Mesendoderm (in vitro differentiated cells): Measurements from ENCODE around the gene MYH14.

Experiments
- DNase-seq: peaks from one replicate; pipeline ENCODE4 v3.0.0; 2013
- H2AK5ac ChIP-seq: 2 replicates; pipeline ENCODE4 v1.6.1; 2013; ENCODE audit warnings: low read length, inconsistent platforms
- H2BK120ac ChIP-seq: 2 replicates; pipeline ENCODE4 v1.6.1; 2013; ENCODE audit warnings: low read depth, mild to moderate bottlenecking, low read length, moderate library complexity, mixed read lengths
- H2BK15ac ChIP-seq: replicated peaks from 2 replicates; pipeline ENCODE4 v1.6.1; 2013; ENCODE audit warnings: low read depth, mild to moderate bottlenecking, moderate library complexity
- H2BK5ac ChIP-seq: 2 replicates; pipeline ENCODE4 v1.6.1; 2013; ENCODE audit warnings: low read length, inconsistent platforms
- H3K18ac ChIP-seq: 2 replicates; pipeline ENCODE4 v1.6.1; 2013; ENCODE audit warnings: mild to moderate bottlenecking, low read length, mixed read lengths
- H3K23ac ChIP-seq: one replicate; pipeline ENCODE4 v1.6.1; 2013; ENCODE audit warnings: low read length
- H3K27ac ChIP-seq: 2 replicates; pipeline ENCODE4 v1.5.1; 2013; ENCODE audit warnings: low read depth, mild to moderate bottlenecking, inconsistent platforms, low read length, moderate library complexity
- H3K27me3 ChIP-seq: 2 replicates; pipeline ENCODE4 v1.6.1; 2013; ENCODE audit warnings: low read length, control low read depth, mild to moderate bottlenecking, inconsistent platforms; ENCODE audit not compliant: insufficient read depth, poor library complexity
- H3K36me3 ChIP-seq: 2 replicates; pipeline ENCODE4 v1.6.1; 2013; ENCODE audit warnings: low read length, inconsistent platforms; ENCODE audit not compliant: control insufficient read depth, insufficient read depth
- H3K4ac ChIP-seq: one replicate; pipeline ENCODE4 v1.6.1; 2013; ENCODE audit warnings: low read depth, mild to moderate bottlenecking, low read length, moderate library complexity
- H3K4me1 ChIP-seq: 2 replicates; pipeline ENCODE4 v1.6.1; 2013; ENCODE audit warnings: low read depth, low read length, inconsistent platforms; ENCODE audit not compliant: control insufficient read depth
- H3K4me2 ChIP-seq: 2 replicates; pipeline ENCODE4 v1.6.1; 2013; ENCODE audit warnings: low read length
- H3K4me3 ChIP-seq: 2 replicates; pipeline ENCODE4 v1.5.1; 2013; ENCODE audit warnings: mild to moderate bottlenecking, low read length
- H3K56ac ChIP-seq: one replicate; pipeline ENCODE4 v1.6.1; 2013; ENCODE audit warnings: low read length
- H3K79me1 ChIP-seq: 2 replicates; pipeline ENCODE4 v1.6.1; 2013; ENCODE audit warnings: low read length, inconsistent platforms
- H3K79me2 ChIP-seq: 2 replicates; pipeline ENCODE4 v1.6.1; 2013; ENCODE audit warnings: mild to moderate bottlenecking, low read length; ENCODE audit not compliant: control insufficient read depth, insufficient read depth
- H3K9ac ChIP-seq: 2 replicates; pipeline ENCODE4 v1.6.1; 2013; ENCODE audit warnings: low read length, inconsistent platforms
- H4K5ac ChIP-seq: one replicate; pipeline ENCODE4 v1.6.1; 2013; ENCODE audit warnings: low read length
- H4K8ac ChIP-seq: one replicate; pipeline ENCODE4 v1.6.1; 2013; ENCODE audit warnings: low read depth, mild to moderate bottlenecking, control low read depth, low read length, moderate library complexity
- WGBS: extraction: QIAGEN DNeasy Blood & Tissue Kit; methylation state at CpG from one replicate; pipeline ENCODE4 v1.1.7; 2013; ENCODE audit warnings: low lambda C conversion rate, missing lambda C conversion rate; ENCODE audit not compliant: insufficient coverage; ENCODE audit errors: extremely low coverage; 5-methylcytosine and 5-hydroxymethylcytosine counted together

MYH14 gene

DNA sequence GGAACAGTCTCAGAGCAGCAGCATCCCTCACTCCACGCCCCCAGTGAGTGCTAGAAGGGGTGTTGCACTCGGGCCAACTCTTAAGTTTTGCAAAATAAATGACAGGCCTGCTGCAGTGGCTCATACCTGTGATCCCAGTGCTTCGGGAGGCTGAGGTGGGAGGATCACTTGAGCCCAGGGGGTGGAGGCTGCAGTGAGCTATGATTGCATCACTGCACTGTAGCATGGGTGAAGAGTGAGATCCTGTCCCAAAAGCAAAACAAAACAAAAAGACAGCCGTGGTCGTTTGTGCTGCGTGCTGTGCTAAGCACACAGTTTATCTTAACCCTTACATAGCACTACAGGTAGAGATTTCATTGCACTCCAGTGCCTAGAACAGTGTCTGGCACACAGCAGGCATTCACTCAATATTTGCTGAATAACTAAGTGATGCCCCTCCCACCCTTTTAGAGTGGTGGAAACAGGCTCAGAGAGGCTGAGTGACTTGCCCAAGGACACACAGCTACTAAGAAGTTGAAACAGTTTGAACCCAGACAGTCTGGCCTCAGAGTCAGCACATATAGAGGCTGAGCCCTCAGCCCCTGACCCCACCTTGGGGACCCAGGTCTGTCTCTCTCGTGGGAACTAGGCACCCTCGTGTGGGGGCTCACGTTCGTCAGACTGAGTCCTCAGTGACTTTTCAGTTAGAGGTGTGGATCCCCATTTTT is 107.5 kb downstream of the MYH14 start:
- Histone ChIP-seq H3K4me2 (no peak overlapping the region), H2BK120ac (no peak overlapping the region), H3K36me3 (no peaks in the 10 kb centered on the region), H3K4me3 (no peak overlapping the region), H4K5ac (no peak overlapping the region), H3K4ac (no peak overlapping the region), H4K8ac (no peak overlapping the region), H3K79me2 (no peaks in the 10 kb centered on the region), H2AK5ac (no peak overlapping the region), H2BK15ac (no peak overlapping the region), H3K18ac (no peak overlapping the region), H2BK5ac (no peak overlapping the region), H3K56ac (no peak overlapping the region), H3K27me3 (no peaks in the 10 kb centered on the region), H3K27ac (no peak overlapping the region), H3K9ac (no peak overlapping the region), H3K4me1 (peaks cover 4% of the 10 kb centered on the region), H3K79me1 (no peaks in the 10 kb centered on the region), H3K23ac (no peak overlapping the region)
- WGBS: no CpG with 5 or more reads among the region's 10 CpGs
- DNase-seq: no peak

DNA sequence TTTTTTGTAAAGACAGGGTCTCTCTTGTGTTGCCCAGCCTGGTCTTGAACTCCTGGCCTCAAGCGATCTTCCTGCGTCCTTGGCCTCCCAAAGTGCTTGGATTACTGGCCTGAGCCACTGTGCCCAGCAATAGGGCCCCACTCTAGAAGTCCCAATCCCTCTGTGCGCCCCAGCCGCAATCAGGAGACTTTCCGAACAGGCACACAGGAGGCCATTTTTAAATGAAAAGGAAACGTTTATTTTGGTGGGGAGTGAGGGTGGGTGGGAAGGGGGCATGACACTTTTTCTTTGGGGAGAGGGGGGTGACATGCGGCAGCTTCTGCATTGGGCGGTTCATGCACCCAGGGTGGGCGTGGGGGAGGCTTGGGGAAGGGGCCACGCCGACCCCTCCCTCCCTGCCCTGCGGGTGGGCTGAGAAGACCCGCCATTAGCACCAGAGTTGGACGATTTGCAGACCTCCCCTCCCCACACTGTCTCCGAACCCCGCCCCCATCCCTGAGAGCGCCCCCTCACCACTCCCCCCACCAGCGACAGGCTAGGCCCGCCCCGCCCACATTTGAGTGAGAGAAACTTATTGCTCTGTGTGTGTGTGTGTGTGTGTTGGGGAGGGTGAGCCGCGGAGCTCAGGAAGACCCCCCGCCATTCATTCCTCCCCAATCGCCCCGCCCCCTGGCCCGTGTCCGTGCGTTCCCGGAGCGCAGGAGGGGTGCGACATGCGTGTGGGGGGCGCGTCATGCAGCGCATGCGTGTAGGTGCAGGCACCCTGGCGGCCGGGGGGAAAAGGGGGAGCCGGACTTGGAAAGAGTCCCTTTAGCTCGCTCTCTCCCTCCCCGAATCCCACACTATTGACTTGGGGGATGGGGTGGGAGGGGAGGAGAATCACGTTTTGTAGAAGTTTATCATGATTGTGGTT is 108.6 kb downstream of the MYH14 start:
- H3K4me2 ChIP-seq: peak overlapping the region; percentile 75
- H2AK5ac ChIP-seq: no peak overlapping the region
- DNase-seq: peak; percentile 78
- no peak overlapping the region for H2BK120ac ChIP-seq
- H3K56ac ChIP-seq: peak overlapping the region; percentile 71
- H3K36me3 ChIP-seq: no peaks in the 10 kb centered on the region
- H4K5ac ChIP-seq: no peak overlapping the region
- no peaks in the 10 kb centered on the region for H3K79me1 ChIP-seq
- no CpG with 5 or more reads among the region's 42 CpGs for WGBS
- no peak overlapping the region for H4K8ac ChIP-seq
- H3K18ac ChIP-seq: peak overlapping the region; percentile 34
- peaks cover 4% of the 10 kb centered on the region for H3K4me1 ChIP-seq
- H3K4ac ChIP-seq: peak overlapping the region; percentile 36
- H3K79me2 ChIP-seq: no peaks in the 10 kb centered on the region
- H3K4me3 ChIP-seq: peak overlapping the region; percentile 44
- H2BK5ac ChIP-seq: no peak overlapping the region
- no peaks in the 10 kb centered on the region for H3K27me3 ChIP-seq
- no peak overlapping the region for H3K27ac ChIP-seq
- H3K23ac ChIP-seq: no peak overlapping the region
- no peak overlapping the region for H2BK15ac ChIP-seq
- H3K9ac ChIP-seq: peak overlapping the region; percentile 68

DNA sequence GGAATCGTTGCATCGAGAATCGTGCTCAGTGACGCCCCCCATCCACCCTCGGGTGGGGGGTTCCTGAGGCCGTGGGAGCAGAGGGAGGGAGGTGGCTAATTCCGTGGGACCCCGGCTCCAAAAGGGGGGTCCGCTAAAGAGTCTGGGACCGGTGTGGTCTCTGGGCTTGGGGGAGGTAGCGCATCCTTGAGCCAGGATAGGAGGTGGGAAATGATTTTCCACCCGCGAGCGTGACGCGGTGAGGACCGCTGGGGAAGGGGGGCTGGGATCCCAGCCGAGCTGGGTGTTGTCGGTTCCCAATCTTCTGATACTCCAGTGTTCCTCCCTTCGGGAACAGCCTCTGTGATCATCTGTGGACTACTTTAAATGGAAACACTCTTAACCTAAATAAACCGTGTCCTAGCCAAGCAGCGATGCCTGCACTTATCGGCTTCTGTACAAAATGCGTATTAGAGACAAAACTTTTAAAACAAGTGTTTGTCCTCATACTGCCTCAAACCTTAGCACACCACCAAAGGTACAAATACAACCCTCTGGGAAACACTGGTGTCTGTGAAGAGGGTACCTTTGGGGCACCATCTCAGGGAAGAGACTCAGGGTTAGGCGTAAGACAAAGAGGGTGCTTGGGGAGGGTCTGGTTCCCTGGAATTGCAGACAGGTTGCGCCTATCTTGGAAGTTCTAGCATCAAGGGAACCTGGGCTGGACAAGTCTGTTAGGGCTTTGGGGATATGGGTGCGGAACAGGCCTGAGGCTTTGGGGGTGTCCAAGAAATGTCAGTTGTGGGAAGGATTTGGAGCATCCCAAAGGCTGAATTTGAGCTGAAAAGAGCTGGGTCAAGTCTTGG is 109.8 kb downstream of the MYH14 start:
- no peak overlapping the region for H3K4me3 ChIP-seq
- peaks cover 4% of the 10 kb centered on the region for H3K4me1 ChIP-seq
- no peak for DNase-seq
- H3K36me3 ChIP-seq: no peaks in the 10 kb centered on the region
- no peak overlapping the region for H3K23ac ChIP-seq
- H3K79me2 ChIP-seq: no peaks in the 10 kb centered on the region
- H4K5ac ChIP-seq: no peak overlapping the region
- H3K9ac ChIP-seq: peak overlapping the region; percentile 54
- H3K79me1 ChIP-seq: no peaks in the 10 kb centered on the region
- no peak overlapping the region for H2AK5ac ChIP-seq
- no peak overlapping the region for H3K27ac ChIP-seq
- peak overlapping the region; percentile 28 for H3K18ac ChIP-seq
- WGBS: no CpG with 5 or more reads among the region's 27 CpGs
- no peak overlapping the region for H2BK15ac ChIP-seq
- peak overlapping the region; percentile 29 for H3K4me2 ChIP-seq
- no peaks in the 10 kb centered on the region for H3K27me3 ChIP-seq
- peak overlapping the region; percentile 64 for H3K56ac ChIP-seq
- H2BK120ac ChIP-seq: no peak overlapping the region
- no peak overlapping the region for H4K8ac ChIP-seq
- no peak overlapping the region for H2BK5ac ChIP-seq
- H3K4ac ChIP-seq: no peak overlapping the region

DNA sequence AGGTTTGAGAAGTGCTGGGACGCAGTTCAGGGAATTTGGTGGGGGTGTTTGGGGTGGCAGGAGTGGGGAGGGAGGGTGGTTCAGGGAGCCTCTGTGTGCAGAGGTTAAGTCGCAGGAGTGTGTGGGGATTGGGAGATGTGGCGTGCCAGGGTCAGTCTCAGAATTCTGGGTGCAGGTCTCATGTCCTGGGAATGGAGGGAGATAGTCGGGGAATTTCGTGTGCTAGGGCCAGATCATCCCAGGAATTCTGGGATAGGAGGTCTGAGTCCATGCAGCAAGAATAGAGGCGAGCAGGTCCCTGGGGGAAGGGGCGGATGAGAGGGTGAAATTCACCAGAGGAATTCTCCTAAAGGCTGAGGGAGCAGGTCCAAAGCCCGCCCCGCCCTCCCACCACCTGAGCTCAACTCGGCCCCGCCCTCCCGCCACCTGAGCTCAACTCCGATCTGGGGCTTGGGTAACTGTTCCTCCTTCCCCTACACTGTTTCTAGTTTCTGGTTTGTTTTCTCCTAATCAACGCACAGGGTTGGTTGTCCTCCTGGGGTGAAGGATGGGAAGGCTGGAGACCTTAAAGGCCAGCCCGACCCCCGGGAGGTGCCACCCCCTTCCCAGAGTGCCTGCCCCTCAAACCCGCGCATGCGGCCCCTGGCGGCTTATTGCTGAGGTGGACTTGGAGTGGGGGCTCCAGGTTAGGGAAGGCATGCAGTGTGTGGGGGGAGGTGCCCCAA is 110.6 kb downstream of the MYH14 start:
- Histone ChIP-seq H3K36me3 (no peaks in the 10 kb centered on the region), H3K23ac (no peak overlapping the region), H2BK15ac (no peak overlapping the region), H3K4ac (no peak overlapping the region), H3K4me2 (peak overlapping the region; percentile 49), H3K9ac (peak overlapping the region; percentile 47), H3K18ac (peak overlapping the region; percentile 28), H3K79me2 (no peaks in the 10 kb centered on the region), H3K27ac (no peak overlapping the region), H3K4me1 (peaks cover 4% of the 10 kb centered on the region), H3K27me3 (no peaks in the 10 kb centered on the region), H2BK5ac (no peak overlapping the region), H3K4me3 (no peak overlapping the region), H3K79me1 (no peaks in the 10 kb centered on the region), H3K56ac (peak overlapping the region; percentile 64), H4K5ac (no peak overlapping the region), H2BK120ac (no peak overlapping the region), H4K8ac (no peak overlapping the region), H2AK5ac (no peak overlapping the region)
- peak; percentile 84 for DNase-seq
- no CpG with 5 or more reads among the region's 20 CpGs for WGBS
